Liver (tissue), 3 donors: ENCODE results near the gene TWSG1.

ENCODE experiments used
- EGR1 ChIP-seq, 2 donors: IDR thresholded peaks; 2 replicates each; pipeline ENCODE4 v1.6.1; 2016 to 2018; ENCODE audit warnings: antibody characterized with exemption in 2 of 2, low read depth in 2 of 2
- FOXA1 ChIP-seq: IDR thresholded peaks from 2 replicates; pipeline ENCODE4 v1.6.1; 2016; ENCODE audit warnings: antibody characterized with exemption
- GABPA ChIP-seq, 2 donors: IDR thresholded peaks in 1 of 2; conservative IDR thresholded peaks in 1 of 2; 2 replicates each; pipeline ENCODE4 v1.6.1; 2016; ENCODE audit warnings: antibody characterized with exemption in 2 of 2, mild to moderate bottlenecking in 1 of 2, moderate library complexity in 1 of 2
- JUND ChIP-seq, 2 donors: IDR thresholded peaks; 2 replicates each; pipeline ENCODE4 v1.6.1; 2016; ENCODE audit warnings: antibody characterized with exemption in 2 of 2
- MAX ChIP-seq: IDR thresholded peaks from 2 replicates; pipeline ENCODE4 v1.6.1; 2016; ENCODE audit warnings: antibody characterized with exemption
- NR2F2 ChIP-seq: IDR thresholded peaks from 2 replicates; pipeline ENCODE4 v1.6.1; 2016; ENCODE audit warnings: antibody characterized with exemption
- RAD21 ChIP-seq, 2 donors: IDR thresholded peaks; 2 replicates each; pipeline ENCODE4 v1.6.1; 2016; ENCODE audit warnings: antibody characterized with exemption in 2 of 2, mild to moderate bottlenecking in 2 of 2
- REST ChIP-seq: IDR thresholded peaks from 2 replicates; pipeline ENCODE4 v1.6.1; 2016; ENCODE audit warnings: antibody characterized with exemption, mild to moderate bottlenecking
- RXRA ChIP-seq, 2 donors: IDR thresholded peaks; 2 replicates each; pipeline ENCODE4 v1.6.1; 2017 to 2018; ENCODE audit warnings: antibody characterized with exemption in 2 of 2, mild to moderate bottlenecking in 1 of 2
- SP1 ChIP-seq: IDR thresholded peaks from 2 replicates; pipeline ENCODE4 v1.6.1; 2018; ENCODE audit warnings: antibody characterized with exemption, mild to moderate bottlenecking
- YY1 ChIP-seq: IDR thresholded peaks from 2 replicates; pipeline ENCODE4 v1.6.1; 2016; ENCODE audit warnings: antibody characterized with exemption, mild to moderate bottlenecking
- TF ChIP-seq, protein P1 (sequence below): fragments of 150-350 bp; IDR thresholded peaks from 2 replicates; pipeline ENCODE4 v1.5.1; 2017; ENCODE audit warnings: improper control_type of control experiment, low read depth, low read length; ENCODE audit not compliant: missing input control
- TF ChIP-seq, protein P2 (sequence below): IDR thresholded peaks from 2 replicates; pipeline ENCODE4 v1.6.1; 2016; ENCODE audit warnings: antibody characterized with exemption
- donor health status: healthy.
- donor health status: healthy.

DNA sequence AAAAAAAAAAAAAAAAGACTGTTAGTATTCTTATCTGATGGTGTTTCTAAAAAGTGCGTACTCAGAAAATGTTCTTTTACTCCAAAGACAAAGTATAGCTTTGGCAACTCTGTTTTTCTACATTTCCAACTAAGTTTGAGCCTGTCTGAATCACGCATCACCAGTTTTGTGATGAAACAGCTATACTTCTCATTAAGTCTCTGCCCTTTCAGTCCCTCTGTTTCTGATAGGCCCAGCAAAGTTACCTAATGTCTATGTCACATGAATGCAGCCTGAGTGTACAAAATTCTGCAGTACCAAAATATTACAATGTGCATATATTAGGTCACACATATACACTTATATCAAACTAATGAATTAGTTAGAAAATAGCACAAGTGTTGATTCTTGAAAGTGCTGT, 22.4 kb downstream of the TWSG1 start:
- TF ChIP-seq RAD21 (IDR thresholded peaks at IDR 0.05): no peak
- no peak for TF ChIP-seq GABPA (IDR thresholded peaks at IDR 0.05 in 1 of 2, conservative IDR thresholded peaks at IDR 0.05 in 1 of 2)
- TF ChIP-seq, protein P1, sequence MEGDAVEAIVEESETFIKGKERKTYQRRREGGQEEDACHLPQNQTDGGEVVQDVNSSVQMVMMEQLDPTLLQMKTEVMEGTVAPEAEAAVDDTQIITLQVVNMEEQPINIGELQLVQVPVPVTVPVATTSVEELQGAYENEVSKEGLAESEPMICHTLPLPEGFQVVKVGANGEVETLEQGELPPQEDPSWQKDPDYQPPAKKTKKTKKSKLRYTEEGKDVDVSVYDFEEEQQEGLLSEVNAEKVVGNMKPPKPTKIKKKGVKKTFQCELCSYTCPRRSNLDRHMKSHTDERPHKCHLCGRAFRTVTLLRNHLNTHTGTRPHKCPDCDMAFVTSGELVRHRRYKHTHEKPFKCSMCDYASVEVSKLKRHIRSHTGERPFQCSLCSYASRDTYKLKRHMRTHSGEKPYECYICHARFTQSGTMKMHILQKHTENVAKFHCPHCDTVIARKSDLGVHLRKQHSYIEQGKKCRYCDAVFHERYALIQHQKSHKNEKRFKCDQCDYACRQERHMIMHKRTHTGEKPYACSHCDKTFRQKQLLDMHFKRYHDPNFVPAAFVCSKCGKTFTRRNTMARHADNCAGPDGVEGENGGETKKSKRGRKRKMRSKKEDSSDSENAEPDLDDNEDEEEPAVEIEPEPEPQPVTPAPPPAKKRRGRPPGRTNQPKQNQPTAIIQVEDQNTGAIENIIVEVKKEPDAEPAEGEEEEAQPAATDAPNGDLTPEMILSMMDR: no peak
- TF ChIP-seq RXRA (IDR thresholded peaks at IDR 0.05): no peak
- no peak for TF ChIP-seq NR2F2
- TF ChIP-seq MAX: no peak
- no peak for TF ChIP-seq YY1
- TF ChIP-seq JUND (IDR thresholded peaks at IDR 0.05): no peak
- no peak for TF ChIP-seq FOXA1
- TF ChIP-seq SP1: no peak
- TF ChIP-seq, protein P2, sequence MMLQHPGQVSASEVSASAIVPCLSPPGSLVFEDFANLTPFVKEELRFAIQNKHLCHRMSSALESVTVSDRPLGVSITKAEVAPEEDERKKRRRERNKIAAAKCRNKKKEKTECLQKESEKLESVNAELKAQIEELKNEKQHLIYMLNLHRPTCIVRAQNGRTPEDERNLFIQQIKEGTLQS: no peak
- no peak for TF ChIP-seq REST
- no peak for TF ChIP-seq EGR1 (IDR thresholded peaks at IDR 0.05; ENCODE audit: low read depth in 2 of 2)
